Activated CD4-positive, alpha-beta memory T cell treated with anti-CD3 and anti-CD28 coated beads for 36 hours (primary cell): ENCODE data around the gene URB1. TPM values are rescaled to one million over a fixed set of nuclear protein-coding genes. Genes with fewer than 3 reads are reported as not detected.
A peak's percentile ranks its signal among the peaks of the same experiment; 100 is the strongest.
"Not testable (repeated sequence)": the region's sequence is repeated elsewhere in the genome, so short reads cannot be mapped to it uniquely, and the experiment has no call there.

Experiments used
- CTCF ChIA-PET: fragments of 350-600 bp; sonication (Branson Sonifier 250); formaldehyde crosslinking; loops from one replicate; lab custom pipeline; 2021; ENCODE audit warnings: antibody characterized with exemption, inconsistent platforms; lab: Charles Lee
- POLR2A ChIA-PET: fragments of 350-600 bp; sonication (Branson Sonifier 250); formaldehyde crosslinking; loops from one replicate; lab custom pipeline; 2021; ENCODE audit warnings: antibody characterized with exemption; lab: Charles Lee
- DNase-seq: peaks from one replicate; pipeline ENCODE4 v3.0.0-alpha.2; 2020
- H3K27ac Mint-ChIP-seq: one replicate; pipeline ENCODE4 v1.8.0; 2021; ENCODE audit warnings: mixed read lengths
- H3K27me3 Mint-ChIP-seq: one replicate; pipeline ENCODE4 v1.8.0; 2021; ENCODE audit warnings: mixed read lengths
- H3K36me3 Mint-ChIP-seq: one replicate; pipeline ENCODE4 v1.8.0; 2021; ENCODE audit warnings: mixed read lengths
- H3K4me1 Mint-ChIP-seq: one replicate; pipeline ENCODE4 v1.8.0; 2021; ENCODE audit warnings: low read depth, mixed read lengths
- H3K4me3 Mint-ChIP-seq: one replicate; pipeline ENCODE4 v1.8.0; 2021; ENCODE audit warnings: mild to moderate bottlenecking, mixed read lengths
- H3K9me3 Mint-ChIP-seq: one replicate; pipeline ENCODE4 v1.8.0; 2021; ENCODE audit warnings: mixed read lengths
- intact Hi-C: fragments of 100-400 bp; cut with micrococcal nuclease; formaldehyde crosslinking; loops from one replicate; pipeline ENCODE4 v1.15.1; 2023
- total RNA-seq, 2 experiments: library from RNA; stranded (reverse); gene quantifications; one replicate each; pipeline ENCODE4 v1.2.3, GENCODE V29; 2021

The URB1 gene
- total RNA-seq, 2 experiments from 2014 or later: 21.5 to 23.4 TPM

- ChIA-PET CTCF (no interaction called here), POLR2A (no interaction called here)
- intact Hi-C loops: no loop called here
- peaks cover 64% of the 10 kb centered on the region for H3K36me3 Mint-ChIP-seq
- no peak overlapping the region for H3K4me3 Mint-ChIP-seq
- H3K4me1 Mint-ChIP-seq: no peaks in the 10 kb centered on the region
- H3K27me3 Mint-ChIP-seq: no peaks in the 10 kb centered on the region
- H3K9me3 Mint-ChIP-seq: no peaks in the 10 kb centered on the region
- no peak overlapping the region for H3K27ac Mint-ChIP-seq
- DNase-seq: no peak
Observed at GRCh38 chr21:32320059-32320458, 72.8 kb downstream of the URB1 start.

- H3K9me3 Mint-ChIP-seq: no peaks in the 10 kb centered on the region
- H3K4me1 Mint-ChIP-seq: no peaks in the 10 kb centered on the region
- no peak overlapping the region for H3K27ac Mint-ChIP-seq
- no peak for DNase-seq
- H3K36me3 Mint-ChIP-seq: peaks cover 61% of the 10 kb centered on the region
- intact Hi-C loops: no loop called here
- no peaks in the 10 kb centered on the region for H3K27me3 Mint-ChIP-seq
- ChIA-PET CTCF (no interaction called here), POLR2A (no interaction called here)
- H3K4me3 Mint-ChIP-seq: no peak overlapping the region
Observed at GRCh38 chr21:32319012-32319411, 73.8 kb downstream of the URB1 start.

- H3K9me3 Mint-ChIP-seq: no peaks in the 10 kb centered on the region
- no peak overlapping the region for H3K4me3 Mint-ChIP-seq
- ChIA-PET CTCF (no interaction called here), POLR2A (no interaction called here)
- no peaks in the 10 kb centered on the region for H3K4me1 Mint-ChIP-seq
- H3K27ac Mint-ChIP-seq: no peak overlapping the region
- no peak for DNase-seq
- H3K27me3 Mint-ChIP-seq: no peaks in the 10 kb centered on the region
- H3K36me3 Mint-ChIP-seq: peaks cover 51% of the 10 kb centered on the region
- intact Hi-C loops: no loop called here
Observed at GRCh38 chr21:32317726-32318125, 75.1 kb downstream of the URB1 start.

GRCh38 chr21:32316361-32317215, 76.2 kb downstream of the URB1 start:
- H3K27ac Mint-ChIP-seq: no peak overlapping the region
- no peak for DNase-seq
- CTCF ChIA-PET: no interaction called here
- POLR2A ChIA-PET: no interaction called here
- intact Hi-C loops: no loop called here
- no peaks in the 10 kb centered on the region for H3K9me3 Mint-ChIP-seq
- H3K27me3 Mint-ChIP-seq: no peaks in the 10 kb centered on the region
- no peaks in the 10 kb centered on the region for H3K4me1 Mint-ChIP-seq
- no peak overlapping the region for H3K4me3 Mint-ChIP-seq
- peaks cover 53% of the 10 kb centered on the region for H3K36me3 Mint-ChIP-seq

- H3K4me1 Mint-ChIP-seq: peaks cover 4% of the 10 kb centered on the region
- H3K9me3 Mint-ChIP-seq: no peaks in the 10 kb centered on the region
- H3K27me3 Mint-ChIP-seq: no peaks in the 10 kb centered on the region
- no peak overlapping the region for H3K4me3 Mint-ChIP-seq
- intact Hi-C loops: no loop called here
- no peak for DNase-seq
- no peak overlapping the region for H3K27ac Mint-ChIP-seq
- ChIA-PET CTCF (no interaction called here), POLR2A (no interaction called here)
- peaks cover 55% of the 10 kb centered on the region for H3K36me3 Mint-ChIP-seq
Observed at GRCh38 chr21:32315511-32316281, 77.1 kb downstream of the URB1 start.

DNA sequence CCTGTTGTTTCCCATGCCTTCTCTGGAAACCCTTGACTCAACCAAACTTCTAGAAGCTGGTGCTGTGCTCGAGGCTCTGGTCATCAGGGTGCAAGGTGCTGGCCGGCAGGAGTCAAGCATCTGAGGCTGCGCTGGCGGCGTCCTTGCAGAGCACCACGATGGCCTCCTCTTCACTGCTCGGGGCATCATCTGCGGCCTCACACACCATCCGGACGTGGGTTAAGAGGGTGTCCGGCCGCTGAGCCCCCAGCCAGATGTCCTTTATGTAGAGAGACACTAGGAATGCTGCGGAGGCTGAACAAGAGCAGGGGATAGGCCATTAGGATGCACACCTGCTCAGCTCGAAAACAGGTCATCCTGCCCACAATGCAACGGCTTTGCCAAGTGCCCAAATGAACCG, 78.0 kb downstream of the URB1 start:
- H3K27ac Mint-ChIP-seq: no peak overlapping the region
- no peak for DNase-seq
- H3K27me3 Mint-ChIP-seq: no peaks in the 10 kb centered on the region
- CTCF ChIA-PET: no interaction called here
- peaks cover 50% of the 10 kb centered on the region for H3K36me3 Mint-ChIP-seq
- H3K4me3 Mint-ChIP-seq: no peak overlapping the region
- H3K9me3 Mint-ChIP-seq: no peaks in the 10 kb centered on the region
- POLR2A ChIA-PET: no interaction called here
- intact Hi-C loops: no loop called here
- peaks cover 4% of the 10 kb centered on the region for H3K4me1 Mint-ChIP-seq

GRCh38 chr21:32312976-32313375, 79.8 kb downstream of the URB1 start:
- peaks cover 34% of the 10 kb centered on the region for H3K36me3 Mint-ChIP-seq
- POLR2A ChIA-PET: no interaction called here
- H3K27me3 Mint-ChIP-seq: no peaks in the 10 kb centered on the region
- peaks cover 4% of the 10 kb centered on the region for H3K4me1 Mint-ChIP-seq
- H3K9me3 Mint-ChIP-seq: no peaks in the 10 kb centered on the region
- DNase-seq: no peak
- intact Hi-C loops: no loop called here
- CTCF ChIA-PET: no interaction called here
- no peak overlapping the region for H3K27ac Mint-ChIP-seq
- H3K4me3 Mint-ChIP-seq: no peak overlapping the region

DNA sequence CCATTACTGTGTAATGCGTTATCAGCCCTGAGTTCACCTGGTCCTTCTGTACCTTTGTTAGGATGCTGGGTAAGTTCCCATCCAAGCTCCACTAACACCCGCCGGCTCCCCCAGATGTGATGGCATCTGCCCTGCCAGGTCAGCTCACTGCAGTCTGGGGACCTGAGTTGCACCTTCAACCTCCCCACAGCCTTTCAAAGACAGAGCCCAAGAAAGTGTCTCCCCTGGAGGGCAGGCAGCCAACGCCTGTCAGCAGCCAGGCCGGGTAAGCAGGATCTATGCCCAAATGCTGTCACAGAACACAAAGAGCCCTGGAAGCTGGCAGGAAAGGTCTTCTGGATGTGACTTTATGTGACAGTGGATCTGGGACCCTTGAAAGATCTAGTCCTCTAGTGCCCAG, 80.5 kb downstream of the URB1 start:
- Mint-ChIP-seq H3K4me3 (no peak overlapping the region), H3K4me1 (peaks cover 4% of the 10 kb centered on the region), H3K9me3 (no peaks in the 10 kb centered on the region), H3K36me3 (peaks cover 30% of the 10 kb centered on the region), H3K27me3 (no peaks in the 10 kb centered on the region), H3K27ac (no peak overlapping the region)
- CTCF ChIA-PET: no interaction called here
- POLR2A ChIA-PET: no interaction called here
- intact Hi-C loops: no loop called here
- DNase-seq: no peak

DNA sequence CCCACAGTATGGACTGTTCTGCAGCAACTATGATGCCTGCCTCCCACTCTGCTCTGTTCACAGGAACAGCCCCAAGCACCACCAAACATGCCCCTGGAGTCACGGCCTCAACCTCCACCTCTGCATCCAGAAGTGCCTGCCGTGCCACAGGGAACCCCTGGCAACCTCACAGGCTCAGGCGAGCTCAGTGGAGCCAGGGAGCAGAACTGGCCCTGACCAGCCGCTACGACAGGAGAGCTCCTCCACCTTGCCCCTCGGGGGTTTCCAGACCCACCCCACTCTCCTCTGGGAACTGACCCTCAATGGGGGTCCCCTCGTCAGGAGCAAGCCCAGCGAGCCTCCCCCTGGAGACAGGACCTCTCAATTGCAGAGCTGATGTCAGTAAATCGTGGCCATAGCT, 81.2 kb downstream of the URB1 start:
- H3K27ac Mint-ChIP-seq: no peak overlapping the region
- CTCF ChIA-PET: interaction anchor here (0.6 kb wide), 1 partner anchor 89 kb away, joined by 3 read pairs; no protein-coding TSS in a partner anchor

DNA sequence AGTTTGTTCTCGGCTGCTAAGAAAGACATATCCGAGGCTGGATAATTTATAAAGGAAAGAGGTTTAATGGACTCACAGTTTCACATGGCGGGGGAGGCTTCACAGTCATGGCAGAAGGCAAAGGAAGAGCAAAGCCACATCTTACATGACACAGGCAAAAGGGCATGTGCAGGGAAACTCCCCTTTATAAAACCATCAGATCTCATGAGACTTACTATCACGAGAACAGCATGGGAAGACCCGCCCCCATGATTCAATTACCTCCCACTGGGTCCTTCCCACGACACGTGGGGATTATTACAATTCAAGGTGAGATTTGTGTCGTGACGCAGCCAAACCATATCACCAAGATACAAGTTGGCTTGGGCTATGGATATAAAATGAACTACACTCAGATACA, 81.8 kb downstream of the URB1 start:
- H3K9me3 Mint-ChIP-seq, H3K27ac Mint-ChIP-seq, intact Hi-C loops, H3K4me1 Mint-ChIP-seq, POLR2A ChIA-PET, H3K4me3 Mint-ChIP-seq, H3K27me3 Mint-ChIP-seq: not testable (repeated sequence)
- CTCF ChIA-PET: interaction anchor here (0.6 kb wide), 1 partner anchor 89 kb away, joined by 3 read pairs; no protein-coding TSS in a partner anchor
- peaks cover 30% of the 10 kb centered on the region for H3K36me3 Mint-ChIP-seq
- DNase-seq: peak; percentile 16

More for the DNA sequence above, 81.2 kb downstream of the URB1 start:
- H3K36me3 Mint-ChIP-seq: peaks cover 27% of the 10 kb centered on the region
- peaks cover 4% of the 10 kb centered on the region for H3K4me1 Mint-ChIP-seq
- no peaks in the 10 kb centered on the region for H3K9me3 Mint-ChIP-seq
- H3K27me3 Mint-ChIP-seq: no peaks in the 10 kb centered on the region
- H3K4me3 Mint-ChIP-seq: no peak overlapping the region
- DNase-seq: no peak
- POLR2A ChIA-PET: no interaction called here
- intact Hi-C loops: no loop called here

DNA sequence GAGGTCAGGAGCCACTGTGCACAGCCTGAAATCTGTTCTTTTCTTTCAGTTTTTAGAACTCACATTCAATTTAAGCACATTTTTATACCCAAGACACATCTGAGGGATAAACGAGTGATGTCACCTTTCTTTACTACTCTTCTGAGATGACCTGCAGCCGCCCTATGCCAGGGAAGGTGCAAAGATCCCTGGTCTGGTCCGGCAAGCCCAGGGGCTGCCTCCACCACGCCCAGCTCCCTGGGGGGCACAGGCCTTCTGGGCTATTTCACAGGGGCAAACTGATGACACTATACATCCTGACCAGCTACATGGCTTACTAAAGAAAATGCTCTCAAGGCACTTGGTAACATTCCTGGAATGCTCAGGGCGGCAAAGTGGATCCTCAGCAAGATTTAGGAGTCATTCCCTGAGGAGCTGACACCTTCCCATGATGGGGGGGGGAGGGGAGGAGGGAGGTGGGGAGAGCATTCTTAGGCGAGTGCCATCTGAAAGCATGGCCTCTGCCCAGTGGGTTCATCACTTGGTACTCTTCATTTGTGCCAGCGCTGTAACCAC, 82.8 kb downstream of the URB1 start:
- CTCF ChIA-PET: no interaction called here
- Mint-ChIP-seq H3K36me3 (peaks cover 32% of the 10 kb centered on the region), H3K4me1 (peaks cover 4% of the 10 kb centered on the region), H3K27me3 (no peaks in the 10 kb centered on the region), H3K9me3 (no peaks in the 10 kb centered on the region), H3K27ac (no peak overlapping the region), H3K4me3 (no peak overlapping the region)
- POLR2A ChIA-PET: no interaction called here
- intact Hi-C loops: no loop called here
- no peak for DNase-seq

DNA sequence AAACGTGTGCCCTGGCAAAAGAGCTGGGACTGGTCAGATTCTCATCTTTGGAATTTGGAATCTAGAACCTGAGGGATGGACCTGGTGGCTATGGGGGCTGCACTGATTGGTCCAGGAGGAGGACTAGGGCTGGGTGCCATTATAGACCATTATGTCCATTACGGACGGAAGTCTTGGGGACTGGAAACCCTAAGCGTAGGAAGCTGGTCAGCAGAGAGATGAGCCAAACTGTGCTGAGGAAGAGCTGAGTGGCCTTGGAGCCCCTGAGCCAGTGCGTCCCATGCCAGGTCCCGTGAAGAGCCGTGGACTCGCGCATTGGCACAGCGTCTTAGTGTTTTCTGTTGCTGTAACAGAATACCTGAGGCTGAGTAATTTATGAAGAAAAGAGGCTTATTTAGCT, 84.1 kb downstream of the URB1 start:
- H3K27me3 Mint-ChIP-seq: no peaks in the 10 kb centered on the region
- H3K4me1 Mint-ChIP-seq: peaks cover 4% of the 10 kb centered on the region
- intact Hi-C loops: no loop called here
- no peaks in the 10 kb centered on the region for H3K9me3 Mint-ChIP-seq
- DNase-seq: no peak
- H3K27ac Mint-ChIP-seq: no peak overlapping the region
- peaks cover 26% of the 10 kb centered on the region for H3K36me3 Mint-ChIP-seq
- ChIA-PET CTCF (no interaction called here), POLR2A (no interaction called here)
- H3K4me3 Mint-ChIP-seq: no peak overlapping the region
